K562 (cell line): ENCODE results near the gene SHMT1. TPM values are rescaled to one million over a fixed set of nuclear protein-coding genes. Genes with fewer than 3 reads are reported as not detected.
A peak's percentile ranks its signal among the peaks of the same experiment; 100 is the strongest.

ENCODE experiments used
- CEBPG ChIP-seq, 3 experiments: fragments of 200-800 bp in 1 of 3; sonication (Bioruptor generic) in 1 of 3; sonication (generic) in 1 of 3; formaldehyde crosslinking in 1 of 3; IDR thresholded peaks in 2 of 3; conservative IDR thresholded peaks in 1 of 3; 2 replicates each; pipeline versions ENCODE4 v1.6.1 to v1.8.0; 2016 to 2022; ENCODE audit warnings: missing compliant biosample characterization in 2 of 3, missing genetic modification characterization in 2 of 3, mild to moderate bottlenecking in 1 of 3, missing genetic modification reagents in 1 of 3
- HDAC1 ChIP-seq, 2 experiments: fragments of 450-650 bp; IDR thresholded peaks; 2 replicates each; pipeline ENCODE4 v1.6.1; 2016 to 2017; ENCODE audit warnings: inconsistent platforms in 1 of 2, mild to moderate bottlenecking in 1 of 2, moderate library complexity in 1 of 2
- MECOM ChIP-seq: fragments of 250-450 bp; sonication (Bioruptor Pico); IDR thresholded peaks from 2 replicates; pipeline ENCODE4 v1.8.0; 2022; ENCODE audit warnings: inconsistent platforms
- REST ChIP-seq, 2 experiments: fragments of 450-650 bp; formaldehyde crosslinking in 1 of 2; IDR thresholded peaks; 2 replicates each; pipeline versions ENCODE4 v1.4.0 to v1.6.1; 2014 to 2020; ENCODE audit warnings: mild to moderate bottlenecking in 2 of 2, borderline replicate concordance in 1 of 2, low read depth in 1 of 2
- SFPQ ChIP-seq: fragments of 200-400 bp; formaldehyde crosslinking; IDR thresholded peaks from 2 replicates; pipeline ENCODE4 v1.6.1; 2017; ENCODE audit warnings: mild to moderate bottlenecking, low read depth, low read length, moderate library complexity
- USF2 ChIP-seq: sonication (generic); formaldehyde crosslinking; IDR thresholded peaks from 2 replicates; pipeline ENCODE4 v1.5.0; 2020; ENCODE audit warnings: missing genetic modification reagents
- ZBTB43 ChIP-seq: sonication (generic); formaldehyde crosslinking; IDR thresholded peaks from 2 replicates; pipeline ENCODE4 v1.8.0; 2023; ENCODE audit warnings: mild to moderate bottlenecking, missing genetic modification reagents
- ZNF124 ChIP-seq: sonication (generic); formaldehyde crosslinking; IDR thresholded peaks from 2 replicates; pipeline ENCODE4 v1.8.1; 2022; ENCODE audit warnings: missing genetic modification reagents
- polyA plus RNA-seq, 8 experiments: library from polyadenylated mRNA; depleted of rRNA in 4 of 8; stranded (reverse) in 5 of 8; unstranded in 3 of 8; fragments of >200 nt; fragmentation: Nextera tagmentation in 2 of 8; fragmentation: Illumina TruSeq in 1 of 8; extraction: Ambion mirVana in 2 of 8; extraction: Trizol in 1 of 8; gene quantifications; 2 replicates each; pipeline versions ENCODE4 v1.2.1 to v1.2.3, GENCODE V29; 2011 to 2014; ENCODE audit warnings: inconsistent platforms in 1 of 8, missing spikeins in 1 of 8
- total RNA-seq, 7 experiments: library from RNA; depleted of rRNA in 6 of 7; stranded (reverse); fragments of >200 nt in 6 of 7; fragmentation: Illumina TruSeq in 2 of 7; extraction: Trizol in 2 of 7; gene quantifications; 2 replicates each; pipeline versions ENCODE4 v1.2.1 to v1.2.3, GENCODE V29; 2011 to 2021; ENCODE audit warnings: low replicate concordance in 1 of 7

SHMT1 gene
- total and polyA plus RNA-seq, 9 of the 15 experiments (the other 6 are each of a cell fraction or from before 2014, with no cell fraction given), result 3.3 to 31.2 (median 23.3) TPM

- TF ChIP-seq REST (IDR thresholded peaks at IDR 0.05; ENCODE audit: borderline replicate concordance), result peak; percentile 83
- TF ChIP-seq REST (CRISPR knock-in tag; IDR thresholded peaks at IDR 0.05; ENCODE audit: low read depth), result no peak
- TF ChIP-seq ZBTB43 (CRISPR knock-in tag), result no peak
- TF ChIP-seq ZNF124 (CRISPR knock-in tag), result no peak
- no peak for TF ChIP-seq CEBPG (CRISPR knock-in tag; IDR thresholded peaks at IDR 0.05)
- TF ChIP-seq CEBPG (tag; conservative IDR thresholded peaks at IDR 0.05 in 1 of 2, IDR thresholded peaks at IDR 0.05 in 1 of 2), result no peak
- peak in 1 of 2 experiments; percentile 92; a peak in 3 of 4 replicates for TF ChIP-seq HDAC1 (IDR thresholded peaks at IDR 0.05)
- TF ChIP-seq MECOM (CRISPR knock-in tag), result no peak
- TF ChIP-seq SFPQ, result no peak
- TF ChIP-seq USF2 (CRISPR knock-in tag), result peak; percentile 99
Measured at GRCh38 chr17:18314731-18315561, 48.4 kb downstream of the SHMT1 start, which contains the start of the genes SMCR8 and TOP3A (continued).
